Ishikawa (cell line): ENCODE data around the gene GAL3ST2.

Experiments used
- CEBPB ChIP-seq: IDR thresholded peaks from 2 replicates; pipeline ENCODE4 v1.6.1; 2012
- CREB1 ChIP-seq: IDR thresholded peaks from 2 replicates; pipeline ENCODE4 v1.6.1; 2012; ENCODE audit warnings: low read depth
- EGR1 ChIP-seq: IDR thresholded peaks from 2 replicates; pipeline ENCODE4 v1.6.1; 2012
- EP300 ChIP-seq: IDR thresholded peaks from 2 replicates; pipeline ENCODE4 v1.6.1; 2012; ENCODE audit warnings: borderline replicate concordance
- FOXM1 ChIP-seq: IDR thresholded peaks from 2 replicates; pipeline ENCODE4 v1.6.1; 2012; ENCODE audit warnings: low read depth, borderline replicate concordance
- MAX ChIP-seq: IDR thresholded peaks from 2 replicates; pipeline ENCODE4 v1.6.1; 2012
- NFIC ChIP-seq: IDR thresholded peaks from 2 replicates; pipeline ENCODE4 v1.6.1; 2012
- RAD21 ChIP-seq: IDR thresholded peaks from 2 replicates; pipeline ENCODE4 v1.6.1; 2012; ENCODE audit warnings: low read depth
- REST ChIP-seq: IDR thresholded peaks from 2 replicates; pipeline ENCODE4 v1.6.1; 2012; ENCODE audit warnings: low read depth, mild to moderate bottlenecking
- TAF1 ChIP-seq: IDR thresholded peaks from 2 replicates; pipeline ENCODE4 v1.6.1; 2012; ENCODE audit warnings: low read depth, mild to moderate bottlenecking
- TCF12 ChIP-seq: IDR thresholded peaks from 2 replicates; pipeline ENCODE4 v1.6.1; 2012; ENCODE audit warnings: low read depth
- TEAD4 ChIP-seq: IDR thresholded peaks from 2 replicates; pipeline ENCODE4 v1.6.1; 2012
- USF1 ChIP-seq: IDR thresholded peaks from 2 replicates; pipeline ENCODE4 v1.6.1; 2012
- YY1 ChIP-seq: IDR thresholded peaks from 2 replicates; pipeline ENCODE4 v1.6.1; 2012; ENCODE audit warnings: low read depth
- ZBTB7A ChIP-seq: IDR thresholded peaks from 2 replicates; pipeline ENCODE4 v1.6.1; 2012; ENCODE audit warnings: low read depth

Gene GAL3ST2

GRCh38 chr2:241754042-241754441 is 22.6 kb upstream of the GAL3ST2 start:
- TF ChIP-seq ZBTB7A, result no peak
- no peak for TF ChIP-seq CEBPB
- no peak for TF ChIP-seq USF1
- no peak for TF ChIP-seq EP300

GRCh38 chr2:241755166-241755565 is 21.5 kb upstream of the GAL3ST2 start:
- TF ChIP-seq TAF1, result no peak
- TF ChIP-seq ZBTB7A, result no peak
- no peak for TF ChIP-seq MAX
- TF ChIP-seq YY1, result no peak
- TF ChIP-seq EGR1, result no peak
- TF ChIP-seq USF1, result no peak
- no peak for TF ChIP-seq FOXM1
- no peak for TF ChIP-seq NFIC
- TF ChIP-seq TEAD4, result no peak
- TF ChIP-seq EP300, result no peak
- TF ChIP-seq REST, result no peak
- TF ChIP-seq CREB1, result no peak
- TF ChIP-seq TCF12, result no peak
- TF ChIP-seq RAD21, result no peak
- TF ChIP-seq CEBPB, result no peak

- TF ChIP-seq FOXM1, result no peak
- TF ChIP-seq MAX, result no peak
- no peak for TF ChIP-seq CEBPB
- no peak for TF ChIP-seq TCF12
- TF ChIP-seq CREB1, result no peak
These were observed 20.8 kb upstream of the GAL3ST2 start for GRCh38 chr2:241755777-241756176.

- no peak for TF ChIP-seq CEBPB
- TF ChIP-seq TAF1, result no peak
- no peak for TF ChIP-seq YY1
- TF ChIP-seq ZBTB7A, result no peak
- TF ChIP-seq MAX, result no peak
- TF ChIP-seq FOXM1, result no peak
These were observed 17.4 kb upstream of the GAL3ST2 start for GRCh38 chr2:241759067-241759807.

GRCh38 chr2:241760301-241760771 is 16.3 kb upstream of the GAL3ST2 start:
- TF ChIP-seq EGR1, result no peak
- no peak for TF ChIP-seq TAF1
- no peak for TF ChIP-seq REST
- no peak for TF ChIP-seq USF1
- TF ChIP-seq YY1, result no peak
- TF ChIP-seq RAD21, result no peak
- TF ChIP-seq EP300, result no peak
- TF ChIP-seq CREB1, result no peak
- TF ChIP-seq NFIC, result no peak
- TF ChIP-seq TEAD4, result no peak
- TF ChIP-seq CEBPB, result no peak
- no peak for TF ChIP-seq MAX

- no peak for TF ChIP-seq ZBTB7A
- no peak for TF ChIP-seq MAX
- TF ChIP-seq EGR1, result no peak
- TF ChIP-seq REST, result no peak
- TF ChIP-seq TEAD4, result no peak
- TF ChIP-seq NFIC, result no peak
- no peak for TF ChIP-seq FOXM1
- no peak for TF ChIP-seq CEBPB
These were observed 14.2 kb upstream of the GAL3ST2 start for GRCh38 chr2:241762321-241762932.
